Glutamatergic neuron (in vitro differentiated cells): Measurements from ENCODE around the gene VGLL1. TPM values are rescaled to one million over a fixed set of nuclear protein-coding genes. Genes with fewer than 3 reads are reported as not detected.

Experiments
- DNase-seq: peaks from one replicate; pipeline ENCODE4 v3.0.0; 2022
- H3K27ac Mint-ChIP-seq: one replicate; pipeline ENCODE4 v1.8.0; 2020; ENCODE audit warnings: mild to moderate bottlenecking, mixed read lengths, inconsistent platforms; ENCODE audit not compliant: unreplicated experiment
- H3K27me3 Mint-ChIP-seq: one replicate; pipeline ENCODE4 v1.8.0; 2020; ENCODE audit warnings: mild to moderate bottlenecking, moderate library complexity, mixed read lengths, inconsistent platforms; ENCODE audit not compliant: unreplicated experiment
- H3K36me3 Mint-ChIP-seq: one replicate; pipeline ENCODE4 v1.8.0; 2020; ENCODE audit warnings: mild to moderate bottlenecking, mixed read lengths, inconsistent platforms; ENCODE audit not compliant: unreplicated experiment
- H3K4me1 Mint-ChIP-seq: one replicate; pipeline ENCODE4 v1.8.0; 2020; ENCODE audit warnings: mild to moderate bottlenecking, low read depth, mixed read lengths, inconsistent platforms; ENCODE audit not compliant: unreplicated experiment
- H3K4me3 Mint-ChIP-seq: one replicate; pipeline ENCODE4 v1.8.0; 2020; ENCODE audit warnings: mild to moderate bottlenecking, mixed read lengths, inconsistent platforms; ENCODE audit not compliant: unreplicated experiment
- H3K9me3 Mint-ChIP-seq: one replicate; pipeline ENCODE4 v1.8.0; 2020; ENCODE audit warnings: mild to moderate bottlenecking, moderate library complexity, mixed read lengths, inconsistent platforms; ENCODE audit not compliant: unreplicated experiment
- long read RNA-seq: library from polyadenylated mRNA; unstranded; transcript quantifications from one replicate; pipeline ENCODE4 v2.0.0, GENCODE V29; 2020; ENCODE audit not compliant: unreplicated experiment
- total RNA-seq: library from RNA; stranded (reverse); fragmentation: NEBNext Ultra II Directional; extraction: Animal tissue kit (Norgen Biotek cat#: 25700); gene quantifications from one replicate; pipeline ENCODE4 v1.2.1, GENCODE V29; 2021; ENCODE audit not compliant: unreplicated experiment
- TF ChIP-seq, protein P1 (sequence below): fragments of 200-600 bp; sonication (generic); IDR thresholded peaks from one replicate; pipeline ENCODE4 v1.5.0; 2021; ENCODE audit not compliant: partially characterized antibody, unreplicated experiment

Gene VGLL1, protein sequence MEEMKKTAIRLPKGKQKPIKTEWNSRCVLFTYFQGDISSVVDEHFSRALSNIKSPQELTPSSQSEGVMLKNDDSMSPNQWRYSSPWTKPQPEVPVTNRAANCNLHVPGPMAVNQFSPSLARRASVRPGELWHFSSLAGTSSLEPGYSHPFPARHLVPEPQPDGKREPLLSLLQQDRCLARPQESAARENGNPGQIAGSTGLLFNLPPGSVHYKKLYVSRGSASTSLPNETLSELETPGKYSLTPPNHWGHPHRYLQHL
- not detected for total RNA-seq
- long read RNA-seq: 0 reads

DNA sequence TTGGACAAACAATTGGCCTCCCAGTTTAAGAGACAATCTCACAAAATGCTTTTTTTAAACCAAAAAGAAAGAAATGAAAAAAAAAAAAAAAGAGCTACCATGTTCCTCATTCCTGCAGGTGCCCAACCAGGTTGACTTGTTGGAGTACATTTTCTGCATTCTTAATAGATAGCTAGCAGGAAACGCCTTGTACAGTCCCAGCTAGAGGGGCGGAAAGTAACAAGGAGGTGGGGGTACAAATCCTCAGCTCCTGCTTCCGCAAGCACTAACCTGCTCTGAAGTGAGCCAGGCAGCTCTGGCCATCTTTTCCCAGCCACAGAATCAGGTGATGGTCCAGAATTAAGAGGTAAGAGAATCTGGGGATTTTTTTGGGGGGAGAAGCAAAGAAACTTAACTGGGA lies at the start of gene VGLL1:
Gene VGLL1, plus strand, starts transcription at position 265 of the 400 bp plus-strand sequence. CDS start 3,806 bp downstream, outside the sequence.
- no peaks in the 10 kb centered on the region for H3K4me1 Mint-ChIP-seq
- TF ChIP-seq, protein P1, sequence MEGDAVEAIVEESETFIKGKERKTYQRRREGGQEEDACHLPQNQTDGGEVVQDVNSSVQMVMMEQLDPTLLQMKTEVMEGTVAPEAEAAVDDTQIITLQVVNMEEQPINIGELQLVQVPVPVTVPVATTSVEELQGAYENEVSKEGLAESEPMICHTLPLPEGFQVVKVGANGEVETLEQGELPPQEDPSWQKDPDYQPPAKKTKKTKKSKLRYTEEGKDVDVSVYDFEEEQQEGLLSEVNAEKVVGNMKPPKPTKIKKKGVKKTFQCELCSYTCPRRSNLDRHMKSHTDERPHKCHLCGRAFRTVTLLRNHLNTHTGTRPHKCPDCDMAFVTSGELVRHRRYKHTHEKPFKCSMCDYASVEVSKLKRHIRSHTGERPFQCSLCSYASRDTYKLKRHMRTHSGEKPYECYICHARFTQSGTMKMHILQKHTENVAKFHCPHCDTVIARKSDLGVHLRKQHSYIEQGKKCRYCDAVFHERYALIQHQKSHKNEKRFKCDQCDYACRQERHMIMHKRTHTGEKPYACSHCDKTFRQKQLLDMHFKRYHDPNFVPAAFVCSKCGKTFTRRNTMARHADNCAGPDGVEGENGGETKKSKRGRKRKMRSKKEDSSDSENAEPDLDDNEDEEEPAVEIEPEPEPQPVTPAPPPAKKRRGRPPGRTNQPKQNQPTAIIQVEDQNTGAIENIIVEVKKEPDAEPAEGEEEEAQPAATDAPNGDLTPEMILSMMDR: no peak
- no peak within 1 kb of the TSS for H3K4me3 Mint-ChIP-seq
- DNase-seq: no peak
- H3K27ac Mint-ChIP-seq: no peak within 1 kb of the TSS
- no peaks in the 10 kb centered on the region for H3K36me3 Mint-ChIP-seq
- peaks cover 2% of the 10 kb centered on the region for H3K9me3 Mint-ChIP-seq
- no peaks in the 10 kb centered on the region for H3K27me3 Mint-ChIP-seq

DNA sequence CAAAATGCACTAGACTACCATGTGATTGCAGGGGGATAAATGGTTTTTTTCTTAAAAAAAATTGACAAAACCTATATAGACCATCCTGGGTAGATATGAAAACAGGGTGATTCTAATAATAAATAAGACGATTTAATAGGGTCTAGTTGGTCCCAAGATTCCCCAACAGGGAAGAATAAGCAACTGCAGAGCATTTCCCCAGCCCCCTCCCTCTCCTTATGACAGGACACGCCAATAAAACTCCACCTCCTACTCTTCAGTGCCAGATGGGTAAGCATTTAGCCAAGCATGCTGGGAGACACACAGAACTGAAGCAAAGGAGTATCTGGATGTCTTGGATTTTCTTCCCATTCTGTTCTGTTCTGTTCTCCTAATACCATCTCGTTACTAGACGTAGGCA lies 44.4 kb upstream of the VGLL1 start, which contains the start of gene BRS3:
Gene BRS3, plus strand, starts transcription at position 301 of the 400 bp plus-strand sequence. CDS start 168 bp downstream, outside the sequence.
- no peaks in the 10 kb centered on the region for H3K27me3 Mint-ChIP-seq
- DNase-seq: no peak
- TF ChIP-seq, protein P1: no peak
- H3K36me3 Mint-ChIP-seq: no peaks in the 10 kb centered on the region
- H3K9me3 Mint-ChIP-seq: no peaks in the 10 kb centered on the region
- no peak within 1 kb of the TSS for H3K27ac Mint-ChIP-seq
- H3K4me3 Mint-ChIP-seq: no peak within 1 kb of the TSS
- H3K4me1 Mint-ChIP-seq: no peaks in the 10 kb centered on the region

DNA sequence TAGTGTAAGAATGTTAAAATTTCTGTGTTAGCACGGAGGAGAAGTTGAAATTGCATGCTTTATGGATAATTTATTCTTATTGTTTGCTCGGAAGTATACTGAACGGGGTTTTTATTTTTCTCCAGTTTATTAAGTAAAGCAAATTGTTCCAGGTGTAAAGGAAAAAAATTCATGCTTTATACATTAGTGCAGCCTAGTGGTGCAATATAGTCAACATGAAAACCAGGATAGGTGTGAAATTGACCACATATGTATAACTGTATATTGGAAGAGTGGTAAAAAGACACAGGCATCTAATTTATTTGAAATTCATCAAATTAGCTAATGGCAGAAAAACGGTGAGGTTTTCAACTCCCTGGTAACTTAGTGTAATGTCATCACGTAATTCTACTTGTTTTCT lies 43.3 kb upstream of the VGLL1 start:
- Mint-ChIP-seq H3K27me3 (no peaks in the 10 kb centered on the region), H3K4me3 (no peak overlapping the region), H3K36me3 (no peaks in the 10 kb centered on the region), H3K9me3 (no peaks in the 10 kb centered on the region), H3K4me1 (no peaks in the 10 kb centered on the region), H3K27ac (no peak overlapping the region)
- TF ChIP-seq, protein P1: no peak
- DNase-seq: no peak

DNA sequence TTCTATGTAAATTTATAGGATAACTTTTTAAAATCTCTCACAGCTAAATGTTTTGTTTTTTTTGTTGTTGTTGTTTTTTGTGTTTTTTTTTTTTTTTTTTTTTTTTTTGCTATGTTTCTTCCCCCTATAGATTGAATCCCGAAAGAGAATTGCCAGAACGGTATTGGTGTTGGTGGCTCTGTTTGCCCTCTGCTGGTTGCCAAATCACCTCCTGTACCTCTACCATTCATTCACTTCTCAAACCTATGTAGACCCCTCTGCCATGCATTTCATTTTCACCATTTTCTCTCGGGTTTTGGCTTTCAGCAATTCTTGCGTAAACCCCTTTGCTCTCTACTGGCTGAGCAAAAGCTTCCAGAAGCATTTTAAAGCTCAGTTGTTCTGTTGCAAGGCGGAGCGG lies 40.2 kb upstream of the VGLL1 start:
- H3K27me3 Mint-ChIP-seq: no peaks in the 10 kb centered on the region
- H3K9me3 Mint-ChIP-seq: no peaks in the 10 kb centered on the region
- H3K4me3 Mint-ChIP-seq: no peak overlapping the region
- no peak overlapping the region for H3K27ac Mint-ChIP-seq
- TF ChIP-seq, protein P1: no peak
- no peaks in the 10 kb centered on the region for H3K4me1 Mint-ChIP-seq
- no peaks in the 10 kb centered on the region for H3K36me3 Mint-ChIP-seq
- no peak for DNase-seq

DNA sequence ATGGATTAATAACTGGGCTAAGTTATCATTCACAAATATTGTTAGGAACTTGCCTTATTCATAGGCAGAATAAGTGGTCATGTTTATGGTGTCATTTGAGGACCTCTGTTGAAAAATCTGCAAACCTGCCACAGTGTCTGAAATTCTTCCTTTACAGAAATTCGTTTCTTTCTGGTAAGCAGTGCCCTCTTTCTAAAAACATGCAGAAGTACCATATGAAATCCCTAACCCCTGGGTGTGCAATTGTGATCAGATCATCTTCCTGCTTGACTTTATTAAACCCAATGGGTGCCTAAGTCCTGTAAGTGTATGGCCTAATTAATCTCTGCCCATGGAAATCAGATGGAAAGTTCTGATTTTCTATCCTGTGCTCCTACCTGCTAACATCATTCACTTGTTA lies 39.0 kb upstream of the VGLL1 start:
- Mint-ChIP-seq H3K4me3 (no peak overlapping the region), H3K27me3 (no peaks in the 10 kb centered on the region), H3K9me3 (no peaks in the 10 kb centered on the region), H3K36me3 (no peaks in the 10 kb centered on the region), H3K27ac (no peak overlapping the region), H3K4me1 (no peaks in the 10 kb centered on the region)
- TF ChIP-seq, protein P1: no peak
- DNase-seq: no peak
